Chondrocyte (in vitro differentiated cells): ENCODE measurements around the gene PCDH12. TPM values are rescaled to one million over a fixed set of nuclear protein-coding genes. Genes with fewer than 3 reads are reported as not detected.
"Not testable (repeated sequence)": the region's sequence is repeated elsewhere in the genome, so short reads cannot be mapped to it uniquely, and the experiment has no call there.

ENCODE experiments used
- DNase-seq: peaks from one replicate; pipeline ENCODE4 v3.0.0; 2021; ENCODE audit warnings: mixed read lengths, low spot score
- H3K27ac Mint-ChIP-seq: one replicate; pipeline ENCODE4 v1.8.0; 2021; ENCODE audit warnings: mild to moderate bottlenecking, moderate library complexity, mixed read lengths; ENCODE audit not compliant: unreplicated experiment
- H3K27me3 Mint-ChIP-seq: 2 replicates; pipeline ENCODE4 v1.8.0; 2021; ENCODE audit warnings: low read depth, mixed read lengths
- H3K36me3 Mint-ChIP-seq: 2 replicates; pipeline ENCODE4 v1.8.0; 2021; ENCODE audit warnings: low read depth, mixed read lengths
- H3K4me1 Mint-ChIP-seq: 2 replicates; pipeline ENCODE4 v1.8.0; 2021; ENCODE audit warnings: low read depth, mild to moderate bottlenecking, mixed read lengths
- H3K4me3 Mint-ChIP-seq: one replicate; pipeline ENCODE4 v1.8.0; 2021; ENCODE audit warnings: mild to moderate bottlenecking, moderate library complexity, mixed read lengths; ENCODE audit not compliant: unreplicated experiment
- H3K9me3 Mint-ChIP-seq: 2 replicates; pipeline ENCODE4 v1.8.0; 2021; ENCODE audit warnings: low read depth, mixed read lengths
- total RNA-seq: library from RNA; stranded (reverse); gene quantifications from 3 replicates; pipeline ENCODE4 v1.2.1, GENCODE V29; 2021
- TF ChIP-seq, protein P1 (sequence below): fragments of 200-600 bp; sonication (generic); IDR thresholded peaks from 2 replicates; pipeline ENCODE4 v1.5.0; 2021; ENCODE audit warnings: antibody characterized with exemption, mild to moderate bottlenecking, moderate library complexity

PCDH12 gene
- total RNA-seq, 1 donor from 2014 or later: 0.02 TPM

GRCh38 chr5:141929398-141930058 is 28.5 kb downstream of the PCDH12 start:
- TF ChIP-seq, protein P1, sequence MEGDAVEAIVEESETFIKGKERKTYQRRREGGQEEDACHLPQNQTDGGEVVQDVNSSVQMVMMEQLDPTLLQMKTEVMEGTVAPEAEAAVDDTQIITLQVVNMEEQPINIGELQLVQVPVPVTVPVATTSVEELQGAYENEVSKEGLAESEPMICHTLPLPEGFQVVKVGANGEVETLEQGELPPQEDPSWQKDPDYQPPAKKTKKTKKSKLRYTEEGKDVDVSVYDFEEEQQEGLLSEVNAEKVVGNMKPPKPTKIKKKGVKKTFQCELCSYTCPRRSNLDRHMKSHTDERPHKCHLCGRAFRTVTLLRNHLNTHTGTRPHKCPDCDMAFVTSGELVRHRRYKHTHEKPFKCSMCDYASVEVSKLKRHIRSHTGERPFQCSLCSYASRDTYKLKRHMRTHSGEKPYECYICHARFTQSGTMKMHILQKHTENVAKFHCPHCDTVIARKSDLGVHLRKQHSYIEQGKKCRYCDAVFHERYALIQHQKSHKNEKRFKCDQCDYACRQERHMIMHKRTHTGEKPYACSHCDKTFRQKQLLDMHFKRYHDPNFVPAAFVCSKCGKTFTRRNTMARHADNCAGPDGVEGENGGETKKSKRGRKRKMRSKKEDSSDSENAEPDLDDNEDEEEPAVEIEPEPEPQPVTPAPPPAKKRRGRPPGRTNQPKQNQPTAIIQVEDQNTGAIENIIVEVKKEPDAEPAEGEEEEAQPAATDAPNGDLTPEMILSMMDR: no peak
- Mint-ChIP-seq H3K27me3 (no peaks in the 10 kb centered on the region), H3K9me3 (no peaks in the 10 kb centered on the region), H3K36me3 (peaks cover 34% of the 10 kb centered on the region), H3K27ac (no peak overlapping the region), H3K4me3 (no peak overlapping the region), H3K4me1 (peaks cover 5% of the 10 kb centered on the region)
- no peak for DNase-seq

GRCh38 chr5:141928051-141928450 is 30.0 kb downstream of the PCDH12 start:
- Mint-ChIP-seq H3K36me3 (peaks cover 34% of the 10 kb centered on the region), H3K27ac (no peak overlapping the region), H3K4me3 (no peak overlapping the region), H3K27me3 (no peaks in the 10 kb centered on the region), H3K4me1 (peaks cover 15% of the 10 kb centered on the region), H3K9me3 (no peaks in the 10 kb centered on the region)
- TF ChIP-seq, protein P1: no peak
- DNase-seq: no peak

GRCh38 chr5:141926434-141926833 is 31.6 kb downstream of the PCDH12 start:
- H3K4me3 Mint-ChIP-seq: no peak overlapping the region
- no peak overlapping the region for H3K27ac Mint-ChIP-seq
- peaks cover 26% of the 10 kb centered on the region for H3K36me3 Mint-ChIP-seq
- peaks cover 21% of the 10 kb centered on the region for H3K4me1 Mint-ChIP-seq
- no peaks in the 10 kb centered on the region for H3K27me3 Mint-ChIP-seq
- DNase-seq: no peak
- TF ChIP-seq, protein P1: no peak
- no peaks in the 10 kb centered on the region for H3K9me3 Mint-ChIP-seq

DNA sequence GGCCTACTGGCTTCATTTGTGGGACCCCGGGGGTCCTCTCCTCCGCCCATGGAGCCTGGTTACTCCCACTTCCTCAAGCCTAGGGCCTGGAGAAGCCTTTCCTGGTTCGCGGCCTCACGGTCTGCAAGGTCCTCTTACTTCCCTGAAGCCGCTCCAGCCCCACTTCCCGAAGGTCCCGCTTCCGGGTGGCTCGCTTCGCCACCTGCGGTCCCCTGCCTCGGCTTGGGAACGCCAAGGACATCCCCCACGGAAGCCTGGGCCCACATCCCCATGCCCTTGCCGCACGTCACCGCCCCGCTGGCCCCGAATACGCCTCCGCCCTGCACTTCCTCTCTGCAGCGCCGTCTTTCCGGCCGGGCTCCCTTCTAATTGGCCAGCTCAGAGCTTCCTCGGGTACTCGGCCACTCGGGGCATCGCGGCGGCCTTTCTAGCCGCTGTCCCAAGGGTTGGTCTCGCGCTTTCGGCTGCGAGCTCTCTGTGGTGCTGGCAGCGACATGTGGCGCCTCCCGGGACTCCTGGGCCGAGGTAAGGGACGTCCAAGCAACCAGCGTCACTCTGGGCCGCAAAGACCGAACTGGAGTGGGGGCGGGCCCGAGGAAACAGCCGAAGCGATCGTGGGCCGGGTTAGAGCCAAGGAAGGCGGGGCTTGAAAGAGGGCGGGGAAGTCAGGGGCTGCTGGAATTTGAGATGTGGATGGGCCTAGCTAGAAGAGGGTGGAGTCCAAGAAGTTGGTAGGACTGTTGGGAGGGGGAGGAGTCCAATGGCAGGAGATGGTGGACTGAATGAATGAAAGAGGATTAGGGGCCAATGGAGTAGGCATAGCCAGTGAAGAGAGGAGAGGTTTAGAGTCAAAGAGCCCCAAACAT is 34.3 kb downstream of the PCDH12 start, which contains the start of gene DELE1:
DELE1 (plus strand) TSS at position 424 of the 866 bp plus-strand sequence; CDS start at position 495, 71 bp downstream.
- Mint-ChIP-seq H3K4me1 (peaks cover 21% of the 10 kb centered on the region), H3K27ac (peak within 1 kb of the TSS; percentile 97), H3K9me3 (no peaks in the 10 kb centered on the region), H3K27me3 (no peaks in the 10 kb centered on the region), H3K36me3 (peaks cover 15% of the 10 kb centered on the region), H3K4me3 (peak within 1 kb of the TSS; percentile 75)
- DNase-seq: peak; percentile 98
- TF ChIP-seq, protein P1: peak; percentile 29

- H3K36me3 Mint-ChIP-seq: peaks cover 13% of the 10 kb centered on the region
- H3K9me3 Mint-ChIP-seq: not testable (repeated sequence)
Observed at GRCh38 chr5:141922827-141923447, 35.1 kb downstream of the PCDH12 start.

More at GRCh38 chr5:141922827-141923447, 35.1 kb downstream of the PCDH12 start:
- not testable (repeated sequence) for H3K27me3 Mint-ChIP-seq, DNase-seq
- Mint-ChIP-seq H3K4me3 (peak overlapping the region; percentile 75), H3K4me1 (peaks cover 21% of the 10 kb centered on the region), H3K27ac (peak overlapping the region; percentile 97)
